Duodenal mucosa (tissue), 2 donors: ENCODE measurements around the gene KCNQ2.

Experiments used
- H3K27ac ChIP-seq: one replicate; pipeline ENCODE4 v1.7.0; 2013; ENCODE audit warnings: low read depth, low read length
- H3K27me3 ChIP-seq, 2 donors: one replicate each; pipeline ENCODE4 v1.7.0; 2013; ENCODE audit warnings: low read length in 2 of 2, control low read depth in 1 of 2; ENCODE audit not compliant: insufficient read depth in 2 of 2, control insufficient read depth in 1 of 2
- H3K36me3 ChIP-seq, 2 donors: one replicate each; pipeline ENCODE4 v1.7.0; 2013; ENCODE audit warnings: low read length in 2 of 2, control low read depth in 1 of 2; ENCODE audit not compliant: insufficient read depth in 2 of 2, control insufficient read depth in 1 of 2
- H3K4me1 ChIP-seq, 2 donors: one replicate each; pipeline ENCODE4 v1.7.0; 2013; ENCODE audit warnings: low read length in 2 of 2, control low read depth in 1 of 2; ENCODE audit not compliant: insufficient read depth in 2 of 2, control insufficient read depth in 1 of 2
- H3K4me3 ChIP-seq, 2 donors: one replicate each; pipeline ENCODE4 v1.7.0; 2013; ENCODE audit warnings: low read length in 2 of 2, low read depth in 1 of 2
- H3K9ac ChIP-seq, 2 donors: one replicate each; pipeline ENCODE4 v1.7.0; 2013; ENCODE audit warnings: low read length in 2 of 2, low read depth in 1 of 2
- H3K9me3 ChIP-seq, 2 donors: one replicate each; pipeline ENCODE4 v1.7.0; 2013; ENCODE audit warnings: low read length in 2 of 2, control low read depth in 1 of 2; ENCODE audit not compliant: control insufficient read depth in 1 of 2

KCNQ2 gene

DNA sequence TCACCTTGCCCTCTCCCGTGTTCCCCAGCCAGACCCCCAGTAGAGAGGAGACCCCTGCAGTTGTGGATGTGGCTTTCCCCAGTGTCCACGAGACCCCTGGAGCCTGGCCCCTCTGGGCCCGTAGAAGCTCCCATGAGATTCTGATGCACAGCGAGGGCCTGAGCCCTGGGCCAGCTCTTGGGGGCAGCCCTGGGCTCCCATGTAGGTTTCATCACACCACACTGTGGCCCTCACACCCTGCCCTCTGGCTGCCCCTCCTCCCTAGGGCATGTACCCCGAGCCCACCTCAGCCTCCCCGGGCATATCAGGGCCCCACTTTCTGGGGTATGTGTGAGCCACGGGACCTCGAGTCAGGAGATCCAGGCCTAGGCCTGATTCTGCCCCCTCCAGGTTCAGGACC, 104.3 kb downstream of the KCNQ2 start:
- Histone ChIP-seq H3K27ac (no peak overlapping the region), H3K9me3 (no peaks in the 10 kb centered on the region), H3K4me3 (no peak overlapping the region), H3K4me1 (no peaks in the 10 kb centered on the region), H3K27me3 (peaks cover 0 to 5% of the 10 kb centered on the region in 2 donors), H3K36me3 (no peaks in the 10 kb centered on the region), H3K9ac (no peak overlapping the region)

DNA sequence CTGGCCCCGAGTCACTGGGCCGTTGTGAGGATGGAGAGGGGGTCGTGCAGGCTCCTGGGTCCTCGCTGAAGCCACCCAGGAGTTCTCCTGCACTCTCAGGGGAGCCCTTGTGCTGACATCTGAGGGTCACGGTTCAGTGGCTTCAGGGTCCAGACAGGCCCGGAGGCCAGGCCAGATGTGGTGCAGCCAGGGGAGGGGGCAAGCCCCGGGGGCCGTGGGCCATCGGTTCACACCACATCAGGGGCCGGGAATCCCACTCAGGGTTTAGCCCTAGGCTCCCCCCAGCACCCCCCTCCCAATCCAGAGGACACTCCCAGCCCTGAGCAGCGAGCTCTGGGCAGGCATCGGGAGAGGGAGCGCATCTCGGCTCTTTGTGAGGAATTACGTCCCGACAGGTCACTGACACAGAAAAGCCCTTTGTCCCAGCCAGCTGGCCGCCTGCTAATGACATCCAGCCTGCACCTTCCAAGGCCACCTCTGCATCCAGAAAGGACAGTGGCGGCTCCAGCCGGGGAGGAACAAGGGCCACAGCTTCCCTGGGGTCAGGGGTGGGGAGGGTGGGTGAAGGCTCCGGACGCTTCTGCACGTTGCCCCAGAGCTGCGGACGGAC, 104.9 kb downstream of the KCNQ2 start:
- Histone ChIP-seq H3K27ac (no peak overlapping the region), H3K4me3 (no peak overlapping the region), H3K36me3 (no peaks in the 10 kb centered on the region), H3K4me1 (no peaks in the 10 kb centered on the region), H3K9ac (no peak overlapping the region), H3K27me3 (peaks cover 1 to 10% of the 10 kb centered on the region in 2 donors), H3K9me3 (no peaks in the 10 kb centered on the region)

DNA sequence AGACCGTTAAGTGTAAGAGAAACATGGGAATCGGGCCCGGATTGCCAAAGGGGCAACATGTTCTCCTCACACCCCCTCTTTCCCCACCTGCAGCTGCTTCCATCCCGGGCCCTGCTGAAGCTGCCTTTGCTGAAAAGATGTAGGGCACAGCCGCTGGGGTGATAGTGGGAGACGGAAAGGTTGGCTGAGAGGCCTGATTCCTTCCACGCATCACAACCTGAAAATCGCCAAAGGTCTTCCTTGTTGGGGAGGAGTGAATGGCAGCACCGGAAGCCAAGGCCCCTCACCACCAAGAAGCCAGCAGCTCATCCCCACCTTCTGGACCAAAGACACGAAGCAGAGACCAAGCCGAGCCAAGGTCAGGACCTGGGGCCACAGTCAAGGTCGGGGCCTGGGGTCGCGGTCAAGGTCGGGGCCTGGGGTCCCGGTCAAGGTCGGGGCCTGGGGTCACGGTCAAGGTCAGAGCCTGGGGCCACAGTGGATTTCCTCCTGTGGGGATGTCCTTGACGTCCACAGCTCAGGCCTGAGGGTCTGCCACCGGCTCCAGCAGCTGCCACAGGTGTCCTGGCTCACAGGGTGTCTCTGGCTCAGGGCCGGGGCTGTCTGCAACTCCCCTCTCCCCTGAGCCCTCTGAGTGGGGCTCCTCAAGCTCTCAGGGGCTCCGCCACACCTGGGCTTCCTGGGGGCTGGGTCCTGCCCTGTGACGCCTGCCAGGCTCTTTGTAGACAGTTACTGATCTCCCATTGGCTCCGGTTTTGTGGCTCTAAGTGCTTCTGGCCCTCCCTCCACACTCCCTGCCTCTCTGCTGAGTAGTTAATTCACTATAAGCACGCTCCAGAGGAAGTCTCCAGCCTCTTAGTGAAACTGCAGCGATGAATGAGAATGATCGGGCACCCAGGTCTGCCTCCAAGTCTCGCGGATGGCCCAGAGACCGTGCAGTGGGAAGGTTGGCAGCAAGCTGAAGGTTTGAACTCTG, 105.8 kb downstream of the KCNQ2 start:
- H3K4me1 ChIP-seq: no peaks in the 10 kb centered on the region
- no peaks in the 10 kb centered on the region for H3K36me3 ChIP-seq
- no peak overlapping the region for H3K4me3 ChIP-seq
- no peaks in the 10 kb centered on the region for H3K9me3 ChIP-seq
- peaks cover 9 to 14% of the 10 kb centered on the region in 2 donors for H3K27me3 ChIP-seq
- no peak overlapping the region for H3K9ac ChIP-seq
- H3K27ac ChIP-seq: no peak overlapping the region

DNA sequence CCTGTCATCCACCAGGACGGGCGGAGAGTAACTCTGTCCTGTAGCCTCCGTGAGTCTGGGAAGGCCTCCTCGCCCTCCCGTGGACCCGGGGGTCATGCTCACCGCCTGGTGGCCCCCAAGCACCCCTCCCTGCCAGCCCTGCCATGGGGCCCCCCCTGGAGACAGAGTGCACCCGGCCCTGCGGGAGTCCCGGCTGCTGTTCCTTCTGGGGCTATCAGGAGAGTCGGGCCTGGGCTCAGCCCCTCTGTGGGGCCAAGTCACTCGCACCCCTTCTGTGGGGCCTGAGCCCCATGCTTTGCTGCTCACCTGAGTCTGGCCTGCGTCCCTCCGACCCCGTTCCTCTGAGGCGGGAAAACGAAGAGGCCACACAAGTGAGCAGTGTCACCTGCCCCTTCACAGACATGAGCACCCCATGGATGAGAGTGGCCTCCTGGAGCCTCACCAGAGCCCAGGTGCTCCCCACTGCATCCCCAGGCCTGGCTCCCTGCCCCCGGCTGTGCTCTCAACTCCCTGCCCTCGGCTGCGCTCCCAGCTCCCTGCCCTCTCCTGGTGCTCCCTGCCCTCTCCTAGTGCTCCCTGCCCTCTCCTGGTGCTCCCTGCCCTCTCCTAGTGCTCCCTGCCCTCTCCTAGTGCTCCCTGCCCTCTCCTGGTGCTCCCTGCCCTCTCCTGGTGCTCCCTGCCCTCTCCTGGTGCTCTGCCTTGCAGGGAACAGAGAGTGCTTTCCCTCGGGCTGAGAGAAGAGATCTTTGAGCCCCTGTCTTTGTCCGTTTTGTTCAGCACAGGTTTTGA, 106.7 kb downstream of the KCNQ2 start:
- H3K36me3 ChIP-seq: no peaks in the 10 kb centered on the region
- H3K9me3 ChIP-seq: no peaks in the 10 kb centered on the region
- no peaks in the 10 kb centered on the region for H3K4me1 ChIP-seq
- H3K27me3 ChIP-seq: peaks cover 9 to 14% of the 10 kb centered on the region in 2 donors
- no peak overlapping the region for H3K9ac ChIP-seq
- no peak overlapping the region for H3K27ac ChIP-seq
- H3K4me3 ChIP-seq: no peak overlapping the region

DNA sequence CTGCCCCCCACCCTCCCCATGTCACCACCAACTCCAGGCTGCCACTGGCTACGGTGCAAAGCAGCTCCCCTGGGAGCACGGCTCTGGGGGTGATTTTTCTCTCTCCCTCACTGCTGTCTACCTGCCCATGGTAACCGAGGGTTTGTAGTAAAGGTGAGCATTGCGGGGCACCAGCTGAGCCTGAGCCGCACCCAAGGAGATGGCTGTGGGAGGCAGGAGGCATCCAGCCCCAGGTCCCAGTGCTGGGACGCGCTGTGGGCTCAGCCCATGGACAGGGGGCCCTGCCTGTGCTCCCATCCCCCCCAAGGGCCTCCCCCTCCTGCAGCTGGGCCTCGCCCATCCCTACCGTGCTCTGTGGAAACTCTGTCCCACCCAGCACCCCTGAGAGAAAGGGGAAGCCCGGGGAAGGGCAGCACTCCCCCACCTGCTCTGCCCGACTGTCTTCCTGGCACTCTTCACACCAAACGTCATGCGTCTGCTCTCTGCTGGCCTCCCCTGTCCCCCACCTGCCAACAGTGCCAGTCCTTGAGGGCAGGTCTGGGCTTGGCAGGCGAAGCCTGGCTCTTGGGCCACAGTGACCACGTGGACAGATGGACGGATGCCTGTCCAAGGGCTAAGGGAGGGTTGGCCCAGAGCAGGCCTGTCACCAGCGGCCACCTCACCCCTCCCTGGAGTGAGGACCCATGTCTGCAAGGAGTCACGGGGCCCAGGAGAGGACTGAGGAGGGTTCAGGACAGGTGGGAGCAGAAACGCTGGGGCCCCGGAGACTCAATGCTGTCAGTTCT, 107.5 kb downstream of the KCNQ2 start:
- H3K27ac ChIP-seq: no peak overlapping the region
- H3K27me3 ChIP-seq: peaks cover 15 to 22% of the 10 kb centered on the region in 2 donors
- H3K4me3 ChIP-seq: no peak overlapping the region
- H3K36me3 ChIP-seq: no peaks in the 10 kb centered on the region
- no peaks in the 10 kb centered on the region for H3K4me1 ChIP-seq
- H3K9ac ChIP-seq: no peak overlapping the region
- no peaks in the 10 kb centered on the region for H3K9me3 ChIP-seq

DNA sequence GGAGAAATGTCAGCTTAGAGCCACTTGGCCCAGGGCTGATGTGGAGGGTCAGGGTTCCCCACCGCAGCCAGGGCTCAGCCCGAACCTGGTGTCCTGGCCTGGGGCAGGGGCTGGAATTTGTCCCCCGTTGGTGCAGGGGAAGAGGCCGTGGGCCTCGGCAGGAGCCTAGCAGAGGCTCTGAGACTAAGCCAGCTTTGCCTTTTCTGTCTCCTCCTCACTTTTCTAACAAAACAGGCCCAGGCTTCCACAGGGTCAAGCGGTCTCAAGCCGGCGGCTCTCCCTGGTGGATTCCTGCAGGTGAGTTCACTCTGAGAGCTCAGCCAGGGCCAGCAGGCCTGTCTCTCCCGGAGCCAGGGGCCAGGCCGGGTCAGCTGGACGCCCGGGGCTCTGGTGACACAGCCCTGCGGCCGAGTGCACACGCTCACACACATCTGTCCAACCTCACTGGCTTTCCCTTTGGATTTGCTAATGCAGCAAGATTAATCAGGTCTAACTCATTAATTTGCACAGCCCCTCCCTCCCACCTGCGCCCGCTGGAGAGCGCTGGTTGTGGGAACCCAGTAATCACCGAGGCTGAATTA, 108.4 kb downstream of the KCNQ2 start:
- H3K4me1 ChIP-seq: no peaks in the 10 kb centered on the region
- H3K36me3 ChIP-seq: no peaks in the 10 kb centered on the region
- no peak overlapping the region for H3K27ac ChIP-seq
- H3K9ac ChIP-seq: no peak overlapping the region
- H3K27me3 ChIP-seq: peaks cover 20 to 24% of the 10 kb centered on the region in 2 donors
- H3K4me3 ChIP-seq: no peak overlapping the region
- H3K9me3 ChIP-seq: no peaks in the 10 kb centered on the region

DNA sequence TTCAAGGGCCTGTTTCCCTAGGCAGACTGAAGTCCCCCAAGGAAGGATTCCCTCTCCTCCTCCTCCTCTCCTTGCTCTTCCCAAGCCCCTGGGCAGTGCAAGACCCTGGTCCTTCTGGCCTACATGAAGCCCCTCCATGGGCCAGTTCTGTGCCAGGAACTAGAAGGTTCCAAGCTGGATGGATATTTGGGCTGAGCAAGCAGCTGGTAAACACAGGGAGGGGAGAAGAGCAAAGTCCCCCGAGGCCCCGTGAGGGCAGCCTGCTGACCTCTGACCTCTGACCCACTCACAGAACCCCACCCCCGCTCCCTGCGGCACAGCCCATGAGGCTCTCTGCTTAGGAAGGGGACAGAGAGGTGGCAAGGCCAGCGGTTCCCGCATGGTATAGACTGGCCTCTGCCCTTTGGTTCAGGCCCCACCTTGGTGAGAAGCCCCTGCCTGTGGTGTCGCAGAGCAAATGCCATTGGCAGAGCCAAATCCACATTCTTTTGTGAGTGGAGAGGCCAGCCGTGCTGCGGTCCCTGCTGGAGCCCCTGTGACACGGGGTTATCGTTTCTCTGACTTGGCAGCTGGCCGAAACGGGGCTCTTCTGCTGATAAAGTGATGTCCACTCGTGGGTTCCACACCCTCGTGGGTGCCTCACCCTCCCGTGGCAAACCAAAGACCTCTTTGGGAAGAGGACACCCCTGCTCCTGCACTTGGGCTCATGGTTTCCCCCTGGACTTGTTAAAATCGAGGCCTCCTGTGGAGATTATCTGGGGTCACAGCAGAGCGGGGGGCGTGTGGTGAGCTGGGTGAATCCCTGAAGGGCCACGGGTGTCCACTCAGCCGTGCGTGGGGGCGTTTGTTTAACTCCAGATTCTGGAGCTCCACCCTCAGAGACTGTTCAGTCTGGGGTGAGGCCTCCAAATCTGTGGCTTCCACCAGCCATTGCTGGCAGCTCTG, 109.2 kb downstream of the KCNQ2 start:
- Histone ChIP-seq H3K36me3 (no peaks in the 10 kb centered on the region), H3K4me3 (no peak overlapping the region), H3K27ac (no peak overlapping the region), H3K4me1 (no peaks in the 10 kb centered on the region), H3K9me3 (no peaks in the 10 kb centered on the region), H3K9ac (no peak overlapping the region), H3K27me3 (peaks cover 20 to 24% of the 10 kb centered on the region in 2 donors)

DNA sequence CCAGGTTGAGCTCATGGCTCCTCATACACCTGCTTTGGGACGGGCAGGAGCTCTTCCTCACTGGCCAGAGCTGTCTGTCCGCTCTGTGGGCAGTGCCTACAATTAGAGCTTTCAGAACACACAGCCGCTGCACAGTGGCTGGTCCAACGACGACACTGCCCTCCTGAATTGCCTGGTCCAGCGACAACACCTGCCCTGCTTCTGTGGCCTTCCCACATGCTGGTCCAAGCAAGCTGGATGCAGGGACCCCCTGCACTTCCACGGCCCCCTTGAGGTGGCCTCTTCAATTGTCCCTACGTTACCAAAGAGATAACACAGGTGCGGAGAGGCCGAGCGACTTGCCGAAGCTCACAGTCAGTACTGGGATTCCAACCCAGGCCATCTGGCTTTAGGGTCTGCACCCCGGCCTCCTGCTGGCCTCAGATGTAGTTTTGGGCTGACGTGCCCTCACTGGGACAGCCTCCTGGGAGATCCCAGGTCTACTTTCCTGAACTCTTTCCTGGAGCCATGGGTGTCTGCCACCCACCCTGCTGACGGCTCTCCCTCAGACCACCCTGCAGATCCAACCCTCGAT, 109.9 kb downstream of the KCNQ2 start:
- Histone ChIP-seq H3K4me3 (no peak overlapping the region), H3K4me1 (no peaks in the 10 kb centered on the region), H3K27ac (no peak overlapping the region), H3K36me3 (no peaks in the 10 kb centered on the region), H3K9me3 (no peaks in the 10 kb centered on the region), H3K9ac (no peak overlapping the region), H3K27me3 (peaks cover 20 to 24% of the 10 kb centered on the region in 2 donors)
